Gastrocnemius medialis (tissue), 4 donors: ENCODE data around the gene EPHB2.

Experiments
- POLR2A ChIP-seq, 2 donors: fragments of 450-650 bp; IDR thresholded peaks; one replicate each; pipeline ENCODE4 v1.6.1; 2017; ENCODE audit warnings: antibody characterized with exemption in 2 of 2, mild to moderate bottlenecking in 2 of 2, moderate library complexity in 2 of 2
- TF ChIP-seq, protein P1 (sequence below), 5 experiments: fragments of 450-650 bp in 3 of 5; fragments of 200-600 bp in 2 of 5; sonication (generic) in 2 of 5; IDR thresholded peaks in 4 of 5; conservative IDR thresholded peaks in 1 of 5; 1 replicate in 4 of 5; 2 replicates in 1 of 5; pipeline ENCODE4 v1.5.1; 2016 to 2019; ENCODE audit warnings: antibody characterized with exemption in 5 of 5, mild to moderate bottlenecking in 3 of 5, moderate library complexity in 3 of 5

DNA sequence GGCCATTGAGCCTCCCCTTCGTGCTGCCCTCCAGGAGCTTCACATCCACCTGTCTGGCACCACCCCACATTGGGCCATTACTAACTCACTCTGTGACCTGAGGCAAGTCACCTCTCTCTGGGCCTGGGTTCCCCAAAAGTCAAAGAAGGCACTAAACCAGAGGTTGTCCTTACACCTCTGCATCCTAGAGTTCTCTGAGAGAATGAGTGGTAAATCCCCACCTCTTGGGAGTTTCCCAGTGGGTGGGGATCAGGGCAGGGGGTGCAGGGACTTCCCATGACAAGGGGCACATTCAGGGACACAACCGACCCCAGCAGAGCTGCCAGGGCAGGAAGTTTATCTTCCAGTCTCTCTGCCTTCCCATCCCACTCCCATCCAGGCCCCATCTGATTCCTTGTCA, 99.7 kb downstream of the EPHB2 start:
- no peak for TF ChIP-seq POLR2A (IDR thresholded peaks at IDR 0.05)
- TF ChIP-seq, protein P1, sequence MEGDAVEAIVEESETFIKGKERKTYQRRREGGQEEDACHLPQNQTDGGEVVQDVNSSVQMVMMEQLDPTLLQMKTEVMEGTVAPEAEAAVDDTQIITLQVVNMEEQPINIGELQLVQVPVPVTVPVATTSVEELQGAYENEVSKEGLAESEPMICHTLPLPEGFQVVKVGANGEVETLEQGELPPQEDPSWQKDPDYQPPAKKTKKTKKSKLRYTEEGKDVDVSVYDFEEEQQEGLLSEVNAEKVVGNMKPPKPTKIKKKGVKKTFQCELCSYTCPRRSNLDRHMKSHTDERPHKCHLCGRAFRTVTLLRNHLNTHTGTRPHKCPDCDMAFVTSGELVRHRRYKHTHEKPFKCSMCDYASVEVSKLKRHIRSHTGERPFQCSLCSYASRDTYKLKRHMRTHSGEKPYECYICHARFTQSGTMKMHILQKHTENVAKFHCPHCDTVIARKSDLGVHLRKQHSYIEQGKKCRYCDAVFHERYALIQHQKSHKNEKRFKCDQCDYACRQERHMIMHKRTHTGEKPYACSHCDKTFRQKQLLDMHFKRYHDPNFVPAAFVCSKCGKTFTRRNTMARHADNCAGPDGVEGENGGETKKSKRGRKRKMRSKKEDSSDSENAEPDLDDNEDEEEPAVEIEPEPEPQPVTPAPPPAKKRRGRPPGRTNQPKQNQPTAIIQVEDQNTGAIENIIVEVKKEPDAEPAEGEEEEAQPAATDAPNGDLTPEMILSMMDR (IDR thresholded peaks at IDR 0.05 in 4 of 5, conservative IDR thresholded peaks at IDR 0.05 in 1 of 5), result no peak
